SIG-M5 treated with dmso at 0.1 percent for 504 hours (cell line): ENCODE data around the gene SUPT16H.

Experiments
- DNase-seq: peaks from one replicate; lab custom pipeline; 2025; ENCODE audit not compliant: unreplicated experiment; lab: John Stamatoyannopoulos, UW

SUPT16H gene

GRCh38 chr14:21369949-21370679 lies 13.7 kb downstream of the SUPT16H start:
- no peak for DNase-seq

GRCh38 chr14:21367582-21368144 lies 16.2 kb downstream of the SUPT16H start:
- DNase-seq: no peak

GRCh38 chr14:21356511-21356910 lies 27.3 kb downstream of the SUPT16H start:
- no peak for DNase-seq

GRCh38 chr14:21352587-21352986 lies 31.2 kb downstream of the SUPT16H start:
- DNase-seq: peak; percentile 41

GRCh38 chr14:21350539-21350938 lies 33.3 kb downstream of the SUPT16H start:
- no peak for DNase-seq

- no peak for DNase-seq
These were observed 36.6 kb downstream of the SUPT16H start for GRCh38 chr14:21347201-21347600.

GRCh38 chr14:21346532-21347135 lies 37.2 kb downstream of the SUPT16H start:
- no peak for DNase-seq

GRCh38 chr14:21343035-21343794 lies 40.6 kb downstream of the SUPT16H start:
- no peak for DNase-seq

GRCh38 chr14:21334202-21334906 lies 49.5 kb downstream of the SUPT16H start:
- no peak for DNase-seq

GRCh38 chr14:21332950-21333349 lies 50.9 kb downstream of the SUPT16H start:
- DNase-seq: no peak

GRCh38 chr14:21326972-21327371 lies 56.8 kb downstream of the SUPT16H start:
- DNase-seq: no peak

- no peak for DNase-seq
These were observed 61.1 kb downstream of the SUPT16H start for GRCh38 chr14:21322716-21323115.

- DNase-seq: no peak
These were observed 62.9 kb downstream of the SUPT16H start for GRCh38 chr14:21320913-21321312.

- peak; percentile 73 for DNase-seq
These were observed 66.4 kb downstream of the SUPT16H start for GRCh38 chr14:21317398-21317797.

- DNase-seq: no peak
These were observed 70.3 kb downstream of the SUPT16H start for GRCh38 chr14:21313512-21313911.

GRCh38 chr14:21311614-21312013 lies 72.2 kb downstream of the SUPT16H start:
- no peak for DNase-seq

GRCh38 chr14:21309956-21310355 lies 73.9 kb downstream of the SUPT16H start:
- no peak for DNase-seq

GRCh38 chr14:21309238-21309636 lies 74.6 kb downstream of the SUPT16H start:
- no peak for DNase-seq

GRCh38 chr14:21308479-21309237 lies 75.2 kb downstream of the SUPT16H start:
- DNase-seq: peak; percentile 70

GRCh38 chr14:21308132-21308478 lies 75.7 kb downstream of the SUPT16H start:
- peak; percentile 25 for DNase-seq
